Measurements from ENCODE around the gene METAP1D.

GRCh38 chr2:171963198-171963597 lies 36.6 kb upstream of the METAP1D start:
- TF ChIP-seq, protein P1, sequence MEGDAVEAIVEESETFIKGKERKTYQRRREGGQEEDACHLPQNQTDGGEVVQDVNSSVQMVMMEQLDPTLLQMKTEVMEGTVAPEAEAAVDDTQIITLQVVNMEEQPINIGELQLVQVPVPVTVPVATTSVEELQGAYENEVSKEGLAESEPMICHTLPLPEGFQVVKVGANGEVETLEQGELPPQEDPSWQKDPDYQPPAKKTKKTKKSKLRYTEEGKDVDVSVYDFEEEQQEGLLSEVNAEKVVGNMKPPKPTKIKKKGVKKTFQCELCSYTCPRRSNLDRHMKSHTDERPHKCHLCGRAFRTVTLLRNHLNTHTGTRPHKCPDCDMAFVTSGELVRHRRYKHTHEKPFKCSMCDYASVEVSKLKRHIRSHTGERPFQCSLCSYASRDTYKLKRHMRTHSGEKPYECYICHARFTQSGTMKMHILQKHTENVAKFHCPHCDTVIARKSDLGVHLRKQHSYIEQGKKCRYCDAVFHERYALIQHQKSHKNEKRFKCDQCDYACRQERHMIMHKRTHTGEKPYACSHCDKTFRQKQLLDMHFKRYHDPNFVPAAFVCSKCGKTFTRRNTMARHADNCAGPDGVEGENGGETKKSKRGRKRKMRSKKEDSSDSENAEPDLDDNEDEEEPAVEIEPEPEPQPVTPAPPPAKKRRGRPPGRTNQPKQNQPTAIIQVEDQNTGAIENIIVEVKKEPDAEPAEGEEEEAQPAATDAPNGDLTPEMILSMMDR (IDR thresholded peaks at IDR 0.05), result no peak
- TF ChIP-seq POLR2A (IDR thresholded peaks at IDR 0.05; ENCODE audit: low read length) (no peak), ELK1 (IDR thresholded peaks at IDR 0.05; ENCODE audit: low read depth, low read length) (no peak), TP53 (CRISPR knock-in tag; IDR thresholded peaks at IDR 0.05) (no peak), EHMT2 (IDR thresholded peaks at IDR 0.05; ENCODE audit: low read depth) (no peak), JUNB (IDR thresholded peaks at IDR 0.05) (no peak), MAZ (IDR thresholded peaks at IDR 0.05; ENCODE audit: borderline replicate concordance, low read depth, low read length) (no peak), ATOH8 (CRISPR knock-in tag; IDR thresholded peaks at IDR 0.05; ENCODE audit: low read depth) (no peak), ESRRA (IDR thresholded peaks at IDR 0.05; ENCODE audit: borderline replicate concordance, low read length) (no peak), HDAC2 (IDR thresholded peaks at IDR 0.05) (no peak), USF2 (IDR thresholded peaks at IDR 0.05) (no peak)
